SK-N-SH (cell line): ENCODE results near the gene OR4N5. TPM values are rescaled to one million over a fixed set of nuclear protein-coding genes. Genes with fewer than 3 reads are reported as not detected.

Experiments
- CTCF ChIA-PET: fragments of 300-600, 350-600 bp; formaldehyde crosslinking; extraction: SDS; loops from one replicate; lab custom pipeline; 2021; lab: Yijun Ruan, JAX
- POLR2A ChIA-PET: fragments of 350-600 bp; sonication (Branson Sonifier 250); formaldehyde crosslinking; extraction: SDS; loops from one replicate; lab custom pipeline; 2020; ENCODE audit warnings: antibody characterized with exemption, inconsistent platforms; lab: Yijun Ruan, JAX
- DNase-seq: peaks from one replicate; pipeline ENCODE4 v3.0.0; 2012
- H2AFZ ChIP-seq: fragments of 200-600 bp; sonication (generic); 2 replicates; pipeline ENCODE4 v1.8.1; 2016; ENCODE audit warnings: antibody characterized with exemption, mild to moderate bottlenecking, low read depth
- H3F3A ChIP-seq: fragments of 200-600 bp; sonication (generic); replicated peaks from 2 replicates; pipeline ENCODE3; 2016; ENCODE audit warnings: antibody characterized with exemption, mild to moderate bottlenecking; ENCODE audit not compliant: insufficient read depth
- H3K27ac ChIP-seq, 2 experiments: fragments of 200-500 bp in 1 of 2; fragments of 200-600 bp in 1 of 2; sonication (Bioruptor generic) in 1 of 2; sonication (generic), shearing (Covaris generic) in 1 of 2; 2 replicates each; pipeline versions ENCODE4 v1.5.1 to v1.6.1; 2014 to 2016; ENCODE audit warnings: low read depth in 2 of 2, inconsistent platforms in 1 of 2, low read length in 1 of 2, mild to moderate bottlenecking in 1 of 2, mixed read lengths in 1 of 2
- H3K27me3 ChIP-seq: fragments of 200-600 bp; sonication (generic), shearing (Covaris generic); 2 replicates; pipeline ENCODE4 v1.6.1; 2016; ENCODE audit warnings: mixed run types; ENCODE audit not compliant: insufficient read depth
- H3K36me3 ChIP-seq, 2 experiments: fragments of 200-500 bp in 1 of 2; fragments of 200-600 bp in 1 of 2; sonication (Bioruptor generic) in 1 of 2; sonication (generic) in 1 of 2; replicated peaks in 1 of 2; 2 replicates each; pipeline versions ENCODE3 to v1.5.1; 2014 to 2016; ENCODE audit warnings: low read length in 1 of 2, mild to moderate bottlenecking in 1 of 2; ENCODE audit not compliant: insufficient read depth in 2 of 2, control insufficient read depth in 1 of 2
- H3K4me1 ChIP-seq, 2 experiments: fragments of 200-500 bp in 1 of 2; fragments of 200-600 bp in 1 of 2; sonication (Bioruptor generic) in 1 of 2; sonication (generic), shearing (Covaris generic) in 1 of 2; 2 replicates each; pipeline versions ENCODE4 v1.5.1 to v1.6.1; 2014 to 2016; ENCODE audit warnings: low read depth in 1 of 2, low read length in 1 of 2, mixed run types in 1 of 2; ENCODE audit not compliant: insufficient read depth in 2 of 2, control insufficient read depth in 1 of 2
- H3K4me2 ChIP-seq: fragments of 200-600 bp; sonication (generic), shearing (Covaris generic); 2 replicates; pipeline ENCODE4 v1.6.1; 2017; ENCODE audit warnings: mixed run types
- H3K4me3 ChIP-seq, 2 experiments: fragments of 200-500 bp in 1 of 2; fragments of 200-600 bp in 1 of 2; sonication (Bioruptor generic) in 1 of 2; sonication (generic), shearing (Covaris generic) in 1 of 2; 2 replicates each; pipeline versions ENCODE4 v1.5.1 to v1.8.1; 2014 to 2016; ENCODE audit warnings: low read depth in 2 of 2, inconsistent platforms in 1 of 2, low read length in 1 of 2, mild to moderate bottlenecking in 1 of 2, mixed read lengths in 1 of 2, moderate library complexity in 1 of 2
- H3K79me2 ChIP-seq: fragments of 200-600 bp; sonication (generic); 2 replicates; pipeline ENCODE4 v1.8.1; 2017; ENCODE audit warnings: mild to moderate bottlenecking; ENCODE audit not compliant: insufficient read depth
- H3K9ac ChIP-seq: fragments of 200-600 bp; sonication (generic); 2 replicates; pipeline ENCODE4 v1.6.1; 2017; ENCODE audit warnings: mixed run types
- H3K9me2 ChIP-seq: fragments of 200-600 bp; sonication (generic); 2 replicates; pipeline ENCODE4 v1.6.1; 2017; ENCODE audit warnings: mixed run types
- H3K9me3 ChIP-seq: fragments of 200-600 bp; sonication (generic); 2 replicates; pipeline ENCODE4 v1.6.1; 2017; ENCODE audit warnings: mixed run types, mild to moderate bottlenecking, moderate library complexity
- H4K20me1 ChIP-seq: fragments of 200-600 bp; sonication (generic); 2 replicates; pipeline ENCODE4 v1.6.1; 2017; ENCODE audit warnings: mild to moderate bottlenecking, mixed run types; ENCODE audit not compliant: insufficient read depth
- ELF1 ChIP-seq: IDR thresholded peaks from 2 replicates; pipeline ENCODE4 v1.4.0; 2012
- EP300 ChIP-seq, 2 experiments: IDR thresholded peaks; 2 replicates each; pipeline versions ENCODE4 v1.4.0 to v1.6.1; 2012; ENCODE audit warnings: borderline replicate concordance in 1 of 2, low read depth in 1 of 2, low read length in 1 of 2
- GATA2 ChIP-seq: sonication (generic); formaldehyde crosslinking; IDR thresholded peaks from 2 replicates; pipeline ENCODE4 v1.5.0; 2020; ENCODE audit warnings: mild to moderate bottlenecking, missing genetic modification reagents
- IRF3 ChIP-seq: fragments of 150-350 bp; IDR thresholded peaks from 2 replicates; pipeline ENCODE4 v1.6.1; 2016; ENCODE audit warnings: mild to moderate bottlenecking, low read depth, low read length
- JUND ChIP-seq: IDR thresholded peaks from 2 replicates; pipeline ENCODE4 v1.4.0; 2012
- MAX ChIP-seq: IDR thresholded peaks from 2 replicates; pipeline ENCODE4 v1.4.0; 2012; ENCODE audit warnings: low read depth
- MEF2A ChIP-seq: IDR thresholded peaks from 2 replicates; pipeline ENCODE4 v1.4.0; 2012; ENCODE audit warnings: low read depth, borderline replicate concordance
- NFIC ChIP-seq: IDR thresholded peaks from 2 replicates; pipeline ENCODE4 v1.4.0; 2012; ENCODE audit warnings: borderline replicate concordance
- REST ChIP-seq: IDR thresholded peaks from 2 replicates; pipeline ENCODE4 v1.6.1; 2012; ENCODE audit warnings: mild to moderate bottlenecking, low read depth, low read length, moderate library complexity
- RFX5 ChIP-seq: IDR thresholded peaks from 2 replicates; pipeline ENCODE4 v1.6.1; 2012; ENCODE audit warnings: mild to moderate bottlenecking, improper control_type of control experiment, low read length
- RXRA ChIP-seq: IDR thresholded peaks from 2 replicates; pipeline ENCODE4 v1.4.0; 2012; ENCODE audit warnings: low read depth, mild to moderate bottlenecking, borderline replicate concordance
- SIN3A ChIP-seq: IDR thresholded peaks from 2 replicates; pipeline ENCODE4 v1.6.1; 2012; ENCODE audit warnings: low read depth, mild to moderate bottlenecking, low read length, moderate library complexity, borderline replicate concordance
- TAF1 ChIP-seq: IDR thresholded peaks from 2 replicates; pipeline ENCODE4 v1.6.1; 2012; ENCODE audit warnings: low read depth, mild to moderate bottlenecking, low read length, moderate library complexity, borderline replicate concordance
- TEAD4 ChIP-seq: IDR thresholded peaks from 2 replicates; pipeline ENCODE4 v1.4.0; 2012; ENCODE audit warnings: mild to moderate bottlenecking, borderline replicate concordance; ENCODE audit not compliant: insufficient read depth
- ZBTB33 ChIP-seq: IDR thresholded peaks from 2 replicates; pipeline ENCODE4 v1.4.0; 2012; ENCODE audit warnings: low read depth, borderline replicate concordance
- polyA plus RNA-seq, 3 experiments: library from polyadenylated mRNA; depleted of rRNA; stranded (reverse); fragments of >200 nt; gene quantifications; 2 replicates each; pipeline ENCODE4 v1.2.3, GENCODE V29; 2012

Gene OR4N5
- polyA plus RNA-seq, 1 of the 3 experiments (the other 2 are of a cell fraction) = not detected

DNA sequence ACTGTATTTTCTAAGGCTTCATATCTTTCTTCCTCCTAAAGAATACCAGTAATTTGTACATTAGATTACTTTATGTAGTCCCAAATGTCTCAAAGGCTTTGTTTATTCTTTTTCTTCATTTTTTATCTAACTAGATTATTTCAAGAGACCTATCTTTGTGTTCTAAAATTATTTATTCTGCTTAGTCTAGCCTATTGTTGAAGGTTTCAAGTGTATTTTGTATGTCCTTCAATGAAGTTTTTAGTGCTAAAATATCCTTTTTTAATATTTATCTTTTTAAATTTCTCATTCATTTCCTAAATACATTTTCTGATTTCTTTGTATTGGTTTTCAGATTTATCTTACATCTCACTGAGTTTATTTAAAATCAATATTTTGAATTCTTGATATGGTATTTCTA is 25.8 kb downstream of the OR4N5 start:
- Histone ChIP-seq H3K79me2 (no peaks in the 10 kb centered on the region), H4K20me1 (no peaks in the 10 kb centered on the region), H3K9me2 (no peaks in the 10 kb centered on the region), H3K4me1 (no peaks in the 10 kb centered on the region), H3K9me3 (peaks cover 15% of the 10 kb centered on the region; the same call in 1 of the 2 replicates), H3K9ac (no peak overlapping the region), H3K36me3 (no peaks in the 10 kb centered on the region), H3K27ac (no peak overlapping the region), H3K4me2 (no peak overlapping the region), H3K4me3 (no peak overlapping the region), H3K27me3 (no peaks in the 10 kb centered on the region), H3F3A (peaks cover 6% of the 10 kb centered on the region), H2AFZ (no peak overlapping the region)
- no peak for TF ChIP-seq SIN3A
- TF ChIP-seq TAF1 = no peak
- TF ChIP-seq RXRA = no peak
- TF ChIP-seq NFIC = no peak
- TF ChIP-seq ZBTB33 = no peak
- no peak for TF ChIP-seq TEAD4
- no peak for TF ChIP-seq JUND
- no peak for TF ChIP-seq REST
- no peak for TF ChIP-seq EP300 (IDR thresholded peaks at IDR 0.05; ENCODE audit: borderline replicate concordance in 1 of 2, low read depth in 1 of 2, low read length in 1 of 2)
- TF ChIP-seq ELF1 = no peak
- no peak for TF ChIP-seq MEF2A
- TF ChIP-seq IRF3 = no peak
- TF ChIP-seq RFX5 = no peak
- TF ChIP-seq MAX = no peak
- no peak for TF ChIP-seq GATA2 (CRISPR knock-in tag)
- ChIA-PET CTCF (no interaction called here), POLR2A (no interaction called here)
- DNase-seq = no peak
